HepG2 (cell line): ENCODE data around the gene GTF3C5. TPM values are rescaled to one million over a fixed set of nuclear protein-coding genes. Genes with fewer than 3 reads are reported as not detected.

Experiments
- CENPX ChIP-seq: sonication (generic); formaldehyde crosslinking; IDR thresholded peaks from 2 replicates; pipeline ENCODE4 v1.9.0; 2021; ENCODE audit warnings: mild to moderate bottlenecking, missing genetic modification reagents, moderate library complexity
- CREB3 ChIP-seq: sonication (generic); formaldehyde crosslinking; IDR thresholded peaks from 2 replicates; pipeline ENCODE4 v1.5.0; 2020; ENCODE audit warnings: missing genetic modification reagents
- GABPA ChIP-seq, 2 experiments: IDR thresholded peaks; 2 replicates each; pipeline ENCODE4 v1.6.1; 2011 to 2016; ENCODE audit warnings: low read depth in 2 of 2, low read length in 1 of 2, missing biosample characterization in 1 of 2, missing genetic modification characterization in 1 of 2
- HNRNPH1 ChIP-seq: fragments of 200-400 bp; formaldehyde crosslinking; optimal IDR thresholded peaks from 2 replicates; pipeline ENCODE3; 2017; ENCODE audit warnings: mild to moderate bottlenecking, low read depth, low read length
- KAT2B ChIP-seq: fragments of 150-350 bp; IDR thresholded peaks from 2 replicates; pipeline ENCODE4 v1.6.1; 2014; ENCODE audit warnings: low read depth, low read length, borderline replicate concordance
- MIXL1 ChIP-seq: IDR thresholded peaks from 2 replicates; pipeline ENCODE4 v1.6.1; 2016
- NR3C1 ChIP-seq: sonication (generic); formaldehyde crosslinking; IDR thresholded peaks from 2 replicates; pipeline ENCODE4 v1.4.0; 2020; ENCODE audit warnings: missing genetic modification reagents
- PITX1 ChIP-seq: sonication (generic); formaldehyde crosslinking; IDR thresholded peaks from 2 replicates; pipeline ENCODE4 v1.5.1; 2020; ENCODE audit warnings: mild to moderate bottlenecking, missing genetic modification reagents
- POLR2A ChIP-seq, 2 experiments: IDR thresholded peaks; 2 replicates each; pipeline ENCODE4 v1.6.1; 2011; ENCODE audit warnings: low read depth in 2 of 2, low read length in 2 of 2, mild to moderate bottlenecking in 1 of 2, moderate library complexity in 1 of 2; ENCODE audit not compliant: insufficient read depth in 1 of 2
- SKIL ChIP-seq: sonication (generic); formaldehyde crosslinking; IDR thresholded peaks from 2 replicates; pipeline ENCODE4 v1.8.0; 2022; ENCODE audit warnings: missing genetic modification reagents, mild to moderate bottlenecking, moderate library complexity, borderline replicate concordance
- SP4 ChIP-seq: sonication (generic); formaldehyde crosslinking; IDR thresholded peaks from 2 replicates; pipeline ENCODE4 v1.8.1; 2023; ENCODE audit warnings: mild to moderate bottlenecking, missing genetic modification reagents
- SRY ChIP-seq: sonication (generic); formaldehyde crosslinking; IDR thresholded peaks from 2 replicates; pipeline ENCODE4 v1.8.0; 2022; ENCODE audit warnings: mild to moderate bottlenecking, missing genetic modification reagents
- TCF7 ChIP-seq: sonication (generic); IDR thresholded peaks from 2 replicates; pipeline ENCODE4 v1.6.1; 2016; ENCODE audit warnings: antibody characterized with exemption, low read depth
- YEATS2 ChIP-seq: sonication (generic); formaldehyde crosslinking; IDR thresholded peaks from 2 replicates; pipeline ENCODE4 v1.4.0; 2020; ENCODE audit warnings: missing genetic modification reagents, borderline replicate concordance
- ZBTB20 ChIP-seq: sonication (generic); formaldehyde crosslinking; IDR thresholded peaks from 2 replicates; pipeline ENCODE4 v1.8.1; 2023; ENCODE audit warnings: missing genetic modification reagents, low read depth, mild to moderate bottlenecking, borderline replicate concordance
- ZMYM2 ChIP-seq: sonication (generic); formaldehyde crosslinking; IDR thresholded peaks from 2 replicates; pipeline ENCODE4 v1.8.0; 2022; ENCODE audit warnings: mild to moderate bottlenecking, missing genetic modification reagents
- ZNF30 ChIP-seq: sonication (generic); formaldehyde crosslinking; IDR thresholded peaks from 2 replicates; pipeline ENCODE4 v1.5.0; 2020; ENCODE audit warnings: mild to moderate bottlenecking, missing genetic modification reagents
- ZNF558 ChIP-seq: sonication (generic); formaldehyde crosslinking; IDR thresholded peaks from 2 replicates; pipeline ENCODE4 v1.9.0; 2022; ENCODE audit warnings: mild to moderate bottlenecking, missing genetic modification reagents, borderline replicate concordance
- polyA plus RNA-seq, 8 experiments: library from polyadenylated mRNA; depleted of rRNA in 3 of 8; stranded (reverse) in 7 of 8; unstranded in 1 of 8; fragments of >200 nt; fragmentation: Illumina TruSeq in 4 of 8; extraction: Trizol in 4 of 8; gene quantifications; 2 replicates each; pipeline versions ENCODE4 v1.2.1 to v1.2.3, GENCODE V29; 2011 to 2016; ENCODE audit warnings: low read depth in 4 of 8, missing spikeins in 1 of 8, mixed read lengths in 1 of 8; ENCODE audit not compliant: insufficient read depth in 1 of 8
- total RNA-seq, 5 experiments: library from RNA; depleted of rRNA; stranded (reverse); fragments of >200 nt; fragmentation: Illumina TruSeq; extraction: Trizol; gene quantifications; 2 replicates each; pipeline ENCODE4 v1.2.3, GENCODE V29; 2016; ENCODE audit warnings: low read depth in 1 of 5
- TF ChIP-seq, protein P1 (sequence below): sonication (generic); formaldehyde crosslinking; conservative IDR thresholded peaks from 2 replicates; pipeline ENCODE4 v1.4.0; 2020; ENCODE audit warnings: mild to moderate bottlenecking, missing genetic modification reagents, moderate library complexity
- TF ChIP-seq, protein P2 (sequence below): IDR thresholded peaks from 2 replicates; pipeline ENCODE4 v1.6.1; 2016

GTF3C5 gene
- total and polyA plus RNA-seq, 2 of the 13 experiments (the other 11 are each of a cell fraction or from before 2014, with no cell fraction given) = 66.9 to 92.6 TPM

- TF ChIP-seq NR3C1 (CRISPR knock-in tag) (no peak), SRY (no peak), HNRNPH1 (no peak), SP4 (CRISPR knock-in tag) (no peak), PITX1 (CRISPR knock-in tag) (no peak), GABPA (IDR thresholded peaks at IDR 0.05; ENCODE audit: low read depth, low read length) (no peak), GABPA (CRISPR knock-in tag; IDR thresholded peaks at IDR 0.05; ENCODE audit: low read depth) (no peak), MIXL1 (CRISPR knock-in tag) (peak; percentile 58; the same call in 1 of the 2 replicates), SKIL (CRISPR knock-in tag) (no peak), POLR2A (IDR thresholded peaks at IDR 0.05; ENCODE audit: insufficient read depth in 1 of 2, low read depth in 2 of 2, low read length in 2 of 2) (0 out of 4 replicates have a peak, but pooled peaks of 1 of the 2 experiments have one; percentile 27), TCF7 (no peak), ZMYM2 (CRISPR knock-in tag) (no peak), YEATS2 (CRISPR knock-in tag) (no peak), ZNF558 (CRISPR knock-in tag) (no peak), KAT2B (no peak), CREB3 (CRISPR knock-in tag) (no peak), ZNF30 (CRISPR knock-in tag) (no peak), CENPX (no peak), ZBTB20 (CRISPR knock-in tag) (no peak)
- TF ChIP-seq, protein P1, sequence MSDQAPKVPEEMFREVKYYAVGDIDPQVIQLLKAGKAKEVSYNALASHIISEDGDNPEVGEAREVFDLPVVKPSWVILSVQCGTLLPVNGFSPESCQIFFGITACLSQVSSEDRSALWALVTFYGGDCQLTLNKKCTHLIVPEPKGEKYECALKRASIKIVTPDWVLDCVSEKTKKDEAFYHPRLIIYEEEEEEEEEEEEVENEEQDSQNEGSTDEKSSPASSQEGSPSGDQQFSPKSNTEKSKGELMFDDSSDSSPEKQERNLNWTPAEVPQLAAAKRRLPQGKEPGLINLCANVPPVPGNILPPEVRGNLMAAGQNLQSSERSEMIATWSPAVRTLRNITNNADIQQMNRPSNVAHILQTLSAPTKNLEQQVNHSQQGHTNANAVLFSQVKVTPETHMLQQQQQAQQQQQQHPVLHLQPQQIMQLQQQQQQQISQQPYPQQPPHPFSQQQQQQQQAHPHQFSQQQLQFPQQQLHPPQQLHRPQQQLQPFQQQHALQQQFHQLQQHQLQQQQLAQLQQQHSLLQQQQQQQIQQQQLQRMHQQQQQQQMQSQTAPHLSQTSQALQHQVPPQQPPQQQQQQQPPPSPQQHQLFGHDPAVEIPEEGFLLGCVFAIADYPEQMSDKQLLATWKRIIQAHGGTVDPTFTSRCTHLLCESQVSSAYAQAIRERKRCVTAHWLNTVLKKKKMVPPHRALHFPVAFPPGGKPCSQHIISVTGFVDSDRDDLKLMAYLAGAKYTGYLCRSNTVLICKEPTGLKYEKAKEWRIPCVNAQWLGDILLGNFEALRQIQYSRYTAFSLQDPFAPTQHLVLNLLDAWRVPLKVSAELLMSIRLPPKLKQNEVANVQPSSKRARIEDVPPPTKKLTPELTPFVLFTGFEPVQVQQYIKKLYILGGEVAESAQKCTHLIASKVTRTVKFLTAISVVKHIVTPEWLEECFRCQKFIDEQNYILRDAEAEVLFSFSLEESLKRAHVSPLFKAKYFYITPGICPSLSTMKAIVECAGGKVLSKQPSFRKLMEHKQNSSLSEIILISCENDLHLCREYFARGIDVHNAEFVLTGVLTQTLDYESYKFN (CRISPR knock-in tag) = peak; percentile 64
- TF ChIP-seq, protein P2, sequence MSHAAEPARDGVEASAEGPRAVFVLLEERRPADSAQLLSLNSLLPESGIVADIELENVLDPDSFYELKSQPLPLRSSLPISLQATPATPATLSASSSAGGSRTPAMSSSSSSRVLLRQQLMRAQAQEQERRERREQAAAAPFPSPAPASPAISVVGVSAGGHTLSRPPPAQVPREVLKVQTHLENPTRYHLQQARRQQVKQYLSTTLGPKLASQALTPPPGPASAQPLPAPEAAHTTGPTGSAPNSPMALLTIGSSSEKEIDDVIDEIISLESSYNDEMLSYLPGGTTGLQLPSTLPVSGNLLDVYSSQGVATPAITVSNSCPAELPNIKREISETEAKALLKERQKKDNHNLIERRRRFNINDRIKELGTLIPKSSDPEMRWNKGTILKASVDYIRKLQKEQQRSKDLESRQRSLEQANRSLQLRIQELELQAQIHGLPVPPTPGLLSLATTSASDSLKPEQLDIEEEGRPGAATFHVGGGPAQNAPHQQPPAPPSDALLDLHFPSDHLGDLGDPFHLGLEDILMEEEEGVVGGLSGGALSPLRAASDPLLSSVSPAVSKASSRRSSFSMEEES = no peak
These were observed 48.3 kb upstream of the GTF3C5 start (continued) for GRCh38 chr9:132982458-132982857.
